GM18520 (cell line): ENCODE data around the gene BSG.
"Not testable (repeated sequence)": the region's sequence is repeated elsewhere in the genome, so short reads cannot be mapped to it uniquely, and the experiment has no call there.

Experiments used
- ATAC-seq: cut with Tn5 transposase; IDR thresholded peaks from one replicate; pipeline ENCODE4 v1.9.1; 2021; ENCODE audit not compliant: unreplicated experiment

The BSG gene

GRCh38 chr19:617551-618246, 45.3 kb downstream of the BSG start:
- ATAC-seq, result no peak

- ATAC-seq, result no peak
Observed at GRCh38 chr19:618247-618619, 45.8 kb downstream of the BSG start.

- no peak for ATAC-seq
Observed at GRCh38 chr19:618674-619285, 46.4 kb downstream of the BSG start.

GRCh38 chr19:619286-620002, 47.0 kb downstream of the BSG start:
- no peak for ATAC-seq

GRCh38 chr19:620166-620862, 47.9 kb downstream of the BSG start:
- no peak for ATAC-seq

- not testable (repeated sequence) for ATAC-seq
Observed at GRCh38 chr19:621191-621590, 48.8 kb downstream of the BSG start.

- ATAC-seq, result no peak
Observed at GRCh38 chr19:621819-622218, 49.4 kb downstream of the BSG start.

- no peak for ATAC-seq
Observed at GRCh38 chr19:622666-623065, 50.3 kb downstream of the BSG start.

GRCh38 chr19:623175-623916, 51.0 kb downstream of the BSG start:
- ATAC-seq, result no peak

- no peak for ATAC-seq
Observed at GRCh38 chr19:623974-624373, 51.6 kb downstream of the BSG start.

GRCh38 chr19:624433-625109, 52.2 kb downstream of the BSG start:
- ATAC-seq, result no peak

- no peak for ATAC-seq
Observed at GRCh38 chr19:625257-625656, 52.9 kb downstream of the BSG start.

GRCh38 chr19:626566-626965, 54.2 kb downstream of the BSG start:
- not testable (repeated sequence) for ATAC-seq

GRCh38 chr19:628168-628567, 55.8 kb downstream of the BSG start:
- ATAC-seq, result no peak

- ATAC-seq, result not testable (repeated sequence)
Observed at GRCh38 chr19:629515-629914, 57.1 kb downstream of the BSG start.

GRCh38 chr19:629961-630714, 57.7 kb downstream of the BSG start:
- ATAC-seq, result no peak

GRCh38 chr19:632579-633067, 60.2 kb downstream of the BSG start:
- ATAC-seq, result peak; percentile 2
